Measurements from ENCODE around the gene KIF12.

KIF12 gene

DNA sequence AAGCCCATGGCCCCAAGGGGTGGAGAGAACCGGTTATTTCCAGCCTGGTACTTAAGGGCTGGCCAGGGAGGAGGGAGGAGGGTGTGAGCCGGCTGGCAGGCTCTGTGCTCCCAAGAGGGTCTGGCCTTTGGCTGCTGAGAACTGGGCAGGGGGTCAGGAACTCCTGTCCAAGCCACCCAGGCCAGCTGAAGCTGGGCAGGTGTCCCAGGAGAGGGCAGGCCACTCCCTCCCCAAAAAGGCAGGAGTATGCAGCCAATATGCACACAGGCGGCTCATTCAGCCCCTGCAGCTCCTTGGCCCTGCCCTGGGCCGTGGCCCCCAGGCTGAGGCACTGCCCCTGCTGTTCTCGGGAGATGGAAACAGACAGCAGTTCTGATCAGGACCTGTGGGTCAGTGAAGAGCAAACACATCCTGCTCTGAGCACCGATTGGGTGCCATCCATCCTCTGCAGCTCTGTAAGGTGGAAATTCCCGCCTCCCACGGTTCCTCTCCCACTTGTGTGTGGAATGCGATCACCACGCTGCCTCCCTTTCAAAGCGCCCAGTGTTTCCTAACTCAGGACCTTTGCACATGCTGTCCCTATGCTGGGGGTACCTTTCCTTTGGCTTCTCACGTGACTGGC is 17.1 kb upstream of the KIF12 start:
- Histone ChIP-seq H3K27me3 (ENCODE audit: insufficient read depth, low read depth, severe bottlenecking) (no peaks in the 10 kb centered on the region), H3K36me3 (no peaks in the 10 kb centered on the region), H3K27ac (peak overlapping the region; percentile 43), H3K4me3 (ENCODE audit: low read depth, low read length) (no peak overlapping the region), H3K9me3 (ENCODE audit: severe bottlenecking) (peaks cover 2% of the 10 kb centered on the region)
- TF ChIP-seq, protein P1, sequence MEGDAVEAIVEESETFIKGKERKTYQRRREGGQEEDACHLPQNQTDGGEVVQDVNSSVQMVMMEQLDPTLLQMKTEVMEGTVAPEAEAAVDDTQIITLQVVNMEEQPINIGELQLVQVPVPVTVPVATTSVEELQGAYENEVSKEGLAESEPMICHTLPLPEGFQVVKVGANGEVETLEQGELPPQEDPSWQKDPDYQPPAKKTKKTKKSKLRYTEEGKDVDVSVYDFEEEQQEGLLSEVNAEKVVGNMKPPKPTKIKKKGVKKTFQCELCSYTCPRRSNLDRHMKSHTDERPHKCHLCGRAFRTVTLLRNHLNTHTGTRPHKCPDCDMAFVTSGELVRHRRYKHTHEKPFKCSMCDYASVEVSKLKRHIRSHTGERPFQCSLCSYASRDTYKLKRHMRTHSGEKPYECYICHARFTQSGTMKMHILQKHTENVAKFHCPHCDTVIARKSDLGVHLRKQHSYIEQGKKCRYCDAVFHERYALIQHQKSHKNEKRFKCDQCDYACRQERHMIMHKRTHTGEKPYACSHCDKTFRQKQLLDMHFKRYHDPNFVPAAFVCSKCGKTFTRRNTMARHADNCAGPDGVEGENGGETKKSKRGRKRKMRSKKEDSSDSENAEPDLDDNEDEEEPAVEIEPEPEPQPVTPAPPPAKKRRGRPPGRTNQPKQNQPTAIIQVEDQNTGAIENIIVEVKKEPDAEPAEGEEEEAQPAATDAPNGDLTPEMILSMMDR (IDR thresholded peaks at IDR 0.05; ENCODE audit: low read depth, low read length) = no peak
- DNase-seq = no peak

GRCh38 chr9:114115654-114116125 is 16.6 kb upstream of the KIF12 start:
- Histone ChIP-seq H3K4me3 (ENCODE audit: low read depth, low read length) (no peak overlapping the region), H3K27ac (peak overlapping the region; percentile 43), H3K36me3 (no peaks in the 10 kb centered on the region), H3K27me3 (ENCODE audit: insufficient read depth, low read depth, severe bottlenecking) (no peaks in the 10 kb centered on the region), H3K9me3 (ENCODE audit: severe bottlenecking) (peaks cover 2% of the 10 kb centered on the region)
- no peak for DNase-seq
- TF ChIP-seq, protein P1 (IDR thresholded peaks at IDR 0.05; ENCODE audit: low read depth, low read length) = no peak

GRCh38 chr9:114114364-114114763 is 15.3 kb upstream of the KIF12 start:
- Histone ChIP-seq H3K27me3 (ENCODE audit: insufficient read depth, low read depth, severe bottlenecking) (no peaks in the 10 kb centered on the region), H3K9me3 (ENCODE audit: severe bottlenecking) (peaks cover 2% of the 10 kb centered on the region), H3K4me3 (ENCODE audit: low read depth, low read length) (no peak overlapping the region), H3K27ac (no peak overlapping the region; the same call in 1 of the 2 replicates), H3K36me3 (no peaks in the 10 kb centered on the region)
- TF ChIP-seq, protein P1 (IDR thresholded peaks at IDR 0.05; ENCODE audit: low read depth, low read length) = no peak
- no peak for DNase-seq

GRCh38 chr9:114112778-114113584 is 13.9 kb upstream of the KIF12 start:
- H3K9me3 ChIP-seq (ENCODE audit: severe bottlenecking) = peaks cover 2% of the 10 kb centered on the region
- no peaks in the 10 kb centered on the region for H3K27me3 ChIP-seq (ENCODE audit: insufficient read depth, low read depth, severe bottlenecking)
- no peaks in the 10 kb centered on the region for H3K36me3 ChIP-seq
- no peak for DNase-seq
- TF ChIP-seq, protein P1 (IDR thresholded peaks at IDR 0.05; ENCODE audit: low read depth, low read length) = no peak
- no peak overlapping the region for H3K4me3 ChIP-seq (ENCODE audit: low read depth, low read length)
- H3K27ac ChIP-seq = peak overlapping the region; percentile 7; the same call in 1 of the 2 replicates

DNA sequence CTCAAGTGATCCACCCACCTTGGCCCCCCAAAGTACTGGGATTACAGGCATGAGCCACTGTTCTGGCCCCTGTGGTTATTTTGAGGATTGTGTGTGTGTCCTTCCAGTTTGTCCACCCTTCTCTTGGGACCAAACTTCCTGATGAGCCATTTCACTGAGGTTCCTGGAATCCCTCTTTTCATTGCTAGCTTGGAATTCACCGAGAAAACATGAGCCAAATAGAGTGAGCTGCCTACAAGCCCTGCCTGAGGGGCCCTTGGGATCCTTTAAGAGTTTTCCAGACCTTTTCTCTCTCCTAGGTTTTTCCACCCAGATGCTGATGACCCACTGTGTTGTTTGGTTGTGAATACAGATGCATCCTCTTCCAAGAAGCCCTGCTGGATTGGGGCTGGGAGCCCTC is 13.2 kb upstream of the KIF12 start:
- no peak overlapping the region for H3K27ac ChIP-seq
- H3K4me3 ChIP-seq (ENCODE audit: low read depth, low read length) = no peak overlapping the region
- H3K27me3 ChIP-seq (ENCODE audit: insufficient read depth, low read depth, severe bottlenecking) = no peaks in the 10 kb centered on the region
- H3K36me3 ChIP-seq = no peaks in the 10 kb centered on the region
- H3K9me3 ChIP-seq (ENCODE audit: severe bottlenecking) = no peaks in the 10 kb centered on the region
- TF ChIP-seq, protein P1 (IDR thresholded peaks at IDR 0.05; ENCODE audit: low read depth, low read length) = no peak
- no peak for DNase-seq
